Heart left ventricle (tissue), 13 donors: ENCODE data around the gene C11orf42.

Source experiments
- CTCF ChIP-seq, 12 donors: fragments of 200-600 bp; sonication (generic) in 4 of 12; IDR thresholded peaks; one replicate each; pipeline versions ENCODE4 v1.5.0 to v1.8.0; 2018 to 2022; ENCODE audit warnings: antibody characterized with exemption in 12 of 12, mild to moderate bottlenecking in 5 of 12
- POLR2A ChIP-seq, 2 donors: fragments of 450-650 bp; IDR thresholded peaks; one replicate each; pipeline ENCODE4 v1.6.1; 2017; ENCODE audit warnings: antibody characterized with exemption in 2 of 2, mild to moderate bottlenecking in 2 of 2, moderate library complexity in 2 of 2
- donor health status: ischemic (EF 13 %, LVEDD 7.1; RV severe dilation, severe dysfunction).
- donor health status: DM: no; HTN: yes; CAD: no.
- donor health status: DM: no; HTN: no; CAD: no.
- donor health status: ischemic (EF 25% LVEDD 6.9; RV normal size, moderate dysfunction).
- donor health status: ischemic (EF 25% LVEDD 5.7; RV mildly dilated, moderate dysfunction).
- donor health status: ischemic (EF 35%, LVEDD 5.7; RV mildly dilated, moderate dysfunction).
- donor health status: nonischemic (EF 11% LVEDD 7.7; RV severe dilation, severe dysfunction).
- donor health status: DM: yes; HTN: yes; CAD: no.
- donor health status: PGD.
- donor health status: ischemic (EF 29% LVEDD 5.4; RV normal size, mild dysfunction).
- donor health status: nonischemic (EF 23%, LVEDD 6.1; RV moderate dilation, normal function).

GRCh38 chr11:6249770-6250555 is 44.6 kb downstream of the C11orf42 start:
- TF ChIP-seq CTCF (IDR thresholded peaks at IDR 0.05) = no peak
- no peak for TF ChIP-seq POLR2A (IDR thresholded peaks at IDR 0.05)
